Left cardiac atrium (tissue), 4 donors: ENCODE results near the gene OCIAD2. TPM values are rescaled to one million over a fixed set of nuclear protein-coding genes. Genes with fewer than 3 reads are reported as not detected.
"Not testable (repeated sequence)": the region's sequence is repeated elsewhere in the genome, so short reads cannot be mapped to it uniquely, and the experiment has no call there.

Experiments
- ATAC-seq, 2 donors: fragments of 200-7000 bp; cut with Tn5 transposase; one replicate each; pipeline ENCODE4 v1.9.1; 2020; ENCODE audit warnings: mild to moderate bottlenecking in 2 of 2, moderate library complexity in 2 of 2
- DNase-seq: peaks from one replicate; pipeline ENCODE4 v3.0.0-alpha.2; 2020
- intact Hi-C, 2 donors: fragments of 100-400 bp; cut with DNase I; formaldehyde crosslinking; loops; one replicate each; pipeline versions ENCODE4 v1.14.1 to v1.15.1; 2022 to 2023
- total RNA-seq, 2 donors: library from RNA; stranded (reverse); fragmentation: NEBNext Ultra II Directional; extraction: Animal tissue kit (Norgen Biotek cat#: 25700); gene quantifications; one replicate each; pipeline ENCODE4 v1.2.1, GENCODE V29; 2021
- donor health status: DM: no; HTN: yes; CAD: no.
- donor health status: DM: no; HTN: yes; CAD: no; lungs with severe emphysema.
- donor health status: DM: yes; HTN: yes; CAD: no.
- donor health status: Dilated cardiomyopathy.

The OCIAD2 gene
- total RNA-seq, 2 donors from 2014 or later = 9.2 to 17.8 TPM

- ATAC-seq (no peak), DNase-seq (no peak)
- intact Hi-C loops = no loop called here
Measured at GRCh38 chr4:48863728-48864127, 42.8 kb downstream of the OCIAD2 start.

GRCh38 chr4:48862661-48863060 lies 43.9 kb downstream of the OCIAD2 start:
- intact Hi-C loops = no loop called here

DNA sequence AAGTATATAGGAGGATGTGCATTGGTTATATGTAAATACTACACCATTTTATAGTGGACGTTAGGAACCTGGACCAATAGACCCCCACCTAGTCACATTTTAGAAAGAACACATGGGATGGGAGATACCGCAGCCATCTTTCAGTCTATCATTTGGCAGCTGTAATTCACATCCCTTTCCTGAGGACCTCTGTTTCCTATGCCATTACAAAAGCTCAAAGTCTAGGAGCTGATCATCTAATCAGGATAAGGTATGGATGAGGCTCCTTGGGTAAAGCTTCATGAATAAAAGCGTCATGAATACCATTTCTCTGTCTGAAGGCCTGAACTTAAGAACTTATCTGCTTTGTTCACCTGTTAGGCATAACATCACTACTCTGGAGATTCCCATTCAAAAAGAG lies 44.5 kb downstream of the OCIAD2 start:
- ATAC-seq = no peak
- intact Hi-C loops = no loop called here
- DNase-seq = no peak

More at GRCh38 chr4:48862661-48863060, 43.9 kb downstream of the OCIAD2 start:
- ATAC-seq = no peak
- DNase-seq = no peak

- no peak for ATAC-seq
- intact Hi-C loops = loop anchor here in 1 of 2 donors (10.0 kb wide), 1 partner anchor 273 kb away; no protein-coding TSS in a partner anchor
- no peak for DNase-seq
Measured at GRCh38 chr4:48858130-48858529, 48.4 kb downstream of the OCIAD2 start.

- DNase-seq (no peak), ATAC-seq (no peak)
- intact Hi-C loops = loop anchor here in 1 of 2 donors (10.0 kb wide), 1 partner anchor 270 kb away; no protein-coding TSS in a partner anchor
Measured at GRCh38 chr4:48854982-48855381, 51.6 kb downstream of the OCIAD2 start.

DNA sequence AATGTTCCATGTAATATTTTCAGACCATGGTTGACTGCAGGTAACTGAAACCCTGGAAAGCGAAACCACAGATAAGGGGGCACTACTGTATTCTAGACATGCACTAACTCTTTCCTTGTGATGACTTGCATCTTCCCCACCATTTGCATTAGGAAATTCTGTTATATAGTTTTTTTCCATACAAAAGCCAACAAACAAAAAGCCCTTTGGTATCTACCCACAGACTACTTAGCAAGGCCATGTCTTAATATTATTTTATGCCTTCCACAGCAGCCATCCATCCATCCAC lies 52.2 kb downstream of the OCIAD2 start:
- no peak for ATAC-seq
- no peak for DNase-seq
- intact Hi-C loops = loop anchor here in 1 of 2 donors (10.0 kb wide), 1 partner anchor 270 kb away; no protein-coding TSS in a partner anchor

DNA sequence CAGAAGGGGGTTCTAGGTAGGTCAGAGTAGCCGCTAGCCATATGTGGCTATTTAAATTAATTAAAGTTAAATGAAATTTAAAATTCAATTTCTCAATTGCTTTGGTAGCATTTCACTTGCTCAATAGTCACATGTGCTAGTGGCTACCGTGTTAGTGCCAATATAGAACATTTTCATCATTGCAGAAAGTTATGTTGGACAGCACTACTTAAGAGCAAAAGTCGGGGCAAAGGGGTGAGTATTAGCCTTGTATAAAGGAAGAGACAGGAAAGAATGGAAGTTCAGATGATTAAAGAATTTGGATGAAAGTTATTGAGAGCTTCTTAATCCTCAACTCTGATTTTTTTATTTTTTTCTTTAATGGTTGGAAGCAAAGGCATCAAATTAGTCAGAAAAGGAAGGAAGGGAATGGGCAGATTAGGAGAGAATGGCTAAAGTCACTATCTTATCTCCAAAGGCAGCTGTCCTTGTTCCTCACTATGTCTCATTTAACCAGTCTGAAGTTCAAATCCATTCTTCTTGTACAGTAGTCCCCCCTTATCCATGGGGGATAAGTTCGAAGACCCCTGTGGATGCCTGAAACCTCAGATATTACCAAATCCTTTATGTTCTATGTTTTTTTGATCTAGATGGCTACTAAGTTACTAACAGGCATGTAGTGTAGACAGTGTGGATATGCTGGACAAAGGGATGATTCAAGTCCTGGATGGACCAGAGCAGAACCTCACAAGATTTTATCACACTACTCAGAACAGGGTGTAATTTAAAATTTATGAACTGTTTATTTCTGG lies 52.8 kb downstream of the OCIAD2 start:
- DNase-seq = no peak
- intact Hi-C loops = loop anchor here in 1 of 2 donors (10.0 kb wide), 1 partner anchor 269 kb away; no protein-coding TSS in a partner anchor
- no peak for ATAC-seq

- DNase-seq (no peak), ATAC-seq (no peak)
- intact Hi-C loops = loop anchor here in 1 of 2 donors (10.0 kb wide), 1 partner anchor 267 kb away; no protein-coding TSS in a partner anchor
Measured at GRCh38 chr4:48851651-48852050, 54.9 kb downstream of the OCIAD2 start.

DNA sequence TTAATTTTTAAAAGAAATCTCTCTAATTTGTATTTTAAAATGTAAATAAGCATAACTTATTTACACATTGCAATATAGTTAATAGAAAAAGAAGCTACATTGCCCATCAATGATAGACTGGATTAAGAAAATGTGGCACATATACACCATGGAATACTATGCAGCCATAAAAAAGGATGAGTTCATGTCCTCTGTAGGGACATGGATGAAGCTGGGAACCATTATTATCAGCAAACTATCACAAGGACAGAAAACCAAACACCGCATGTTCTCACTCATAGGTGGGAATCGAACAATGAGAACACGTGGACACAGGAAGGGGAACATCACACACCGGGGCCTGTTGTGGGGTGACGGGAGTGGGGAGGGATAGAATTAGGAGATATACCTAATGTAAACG lies 57.8 kb downstream of the OCIAD2 start:
- intact Hi-C loops, DNase-seq, ATAC-seq: not testable (repeated sequence)

DNA sequence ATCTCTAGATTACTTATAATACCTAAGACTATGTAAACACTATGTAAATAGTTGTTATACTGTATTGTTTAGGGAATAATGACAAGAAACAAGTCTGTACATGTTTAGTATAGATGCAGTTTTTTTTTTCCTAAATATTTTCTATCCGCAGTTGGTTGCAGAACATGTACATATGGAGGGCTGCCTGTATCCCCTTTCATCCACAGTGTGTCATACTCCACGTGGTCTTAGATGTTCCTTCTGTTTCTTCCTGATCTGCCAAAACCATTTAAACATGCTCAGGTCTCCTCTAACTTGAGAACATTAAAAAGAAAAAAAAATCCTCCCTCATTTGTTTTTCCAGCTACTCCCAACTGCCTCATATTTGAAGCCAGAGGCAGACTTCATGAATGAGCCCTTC lies 61.7 kb downstream of the OCIAD2 start:
- intact Hi-C loops = no loop called here
- no peak for ATAC-seq
- no peak for DNase-seq

GRCh38 chr4:48841045-48841827 lies 65.3 kb downstream of the OCIAD2 start:
- ATAC-seq (no peak), DNase-seq (no peak)
- intact Hi-C loops = no loop called here

DNA sequence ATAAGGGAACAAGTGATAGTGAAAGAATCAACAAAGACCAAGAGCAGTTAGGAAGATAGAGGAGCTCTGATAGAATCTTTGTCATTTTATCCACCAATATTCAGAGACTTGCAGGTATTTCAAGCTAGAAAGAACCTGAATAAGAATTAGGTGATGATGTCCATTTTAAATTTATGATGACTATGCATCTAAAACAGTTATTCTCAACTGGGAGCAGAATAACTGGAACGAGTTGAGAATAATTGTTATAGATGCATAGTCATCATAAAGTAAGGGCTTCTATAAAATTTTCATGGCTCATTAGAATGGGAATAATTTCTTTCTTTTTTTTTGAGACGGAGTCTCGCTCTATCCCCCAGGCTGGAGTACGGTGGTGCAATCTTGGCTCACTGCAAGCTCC lies 69.9 kb downstream of the OCIAD2 start:
- DNase-seq = no peak
- intact Hi-C loops = no loop called here

More for the DNA sequence above, 69.9 kb downstream of the OCIAD2 start:
- no peak for ATAC-seq

Other genes starting within 250 kb of the OCIAD2 start
- gene FRYL, start 126.5 kb downstream of the OCIAD2 start, total RNA-seq = 10 to 100 TPM; 38.8 to 41.3 TPM
- gene OCIAD1, start 75.7 kb downstream of the OCIAD2 start, total RNA-seq = 100 to 1,000 TPM; 128 to 149 TPM
- gene CWH43, start 79.5 kb upstream of the OCIAD2 start, total RNA-seq = not detected